OCI-LY7 (cell line): Measurements from ENCODE around the gene MTUS2.

Source experiments
- EZH2phosphoT487 ChIP-seq: fragments of 200-600 bp; sonication (generic); IDR thresholded peaks from 2 replicates; pipeline ENCODE4 v1.6.1; 2018; ENCODE audit warnings: low read depth, borderline replicate concordance, mild to moderate bottlenecking, mixed run types, antibody characterized with exemption, low read length, moderate library complexity, mixed read lengths
- TF ChIP-seq, protein P1 (sequence below): fragments of 200-600 bp; sonication (generic); conservative IDR thresholded peaks from 2 replicates; pipeline ENCODE4 v1.5.1; 2014; ENCODE audit warnings: mild to moderate bottlenecking, antibody characterized with exemption, low read length, moderate library complexity, mixed read lengths

DNA sequence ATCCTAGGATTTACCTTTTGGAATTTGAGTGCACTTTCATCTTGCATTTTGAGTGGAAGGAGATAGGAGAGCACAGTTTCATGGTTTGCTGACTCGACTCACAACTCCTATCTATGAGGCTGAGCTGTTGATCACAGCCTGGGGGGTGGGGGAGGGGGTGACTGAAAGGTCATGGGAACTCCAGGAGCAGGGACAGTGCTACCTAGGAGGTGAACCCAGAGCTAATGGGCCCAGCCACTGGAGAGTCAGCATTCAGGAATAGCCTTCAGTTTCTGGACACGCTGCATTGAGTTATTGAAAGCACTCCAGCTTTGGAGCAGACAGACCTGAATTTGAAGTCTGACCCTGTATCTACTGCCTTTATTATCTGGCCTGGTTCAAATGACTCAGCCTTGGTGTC is 435.4 kb downstream of the MTUS2 start:
- TF ChIP-seq, protein P1, sequence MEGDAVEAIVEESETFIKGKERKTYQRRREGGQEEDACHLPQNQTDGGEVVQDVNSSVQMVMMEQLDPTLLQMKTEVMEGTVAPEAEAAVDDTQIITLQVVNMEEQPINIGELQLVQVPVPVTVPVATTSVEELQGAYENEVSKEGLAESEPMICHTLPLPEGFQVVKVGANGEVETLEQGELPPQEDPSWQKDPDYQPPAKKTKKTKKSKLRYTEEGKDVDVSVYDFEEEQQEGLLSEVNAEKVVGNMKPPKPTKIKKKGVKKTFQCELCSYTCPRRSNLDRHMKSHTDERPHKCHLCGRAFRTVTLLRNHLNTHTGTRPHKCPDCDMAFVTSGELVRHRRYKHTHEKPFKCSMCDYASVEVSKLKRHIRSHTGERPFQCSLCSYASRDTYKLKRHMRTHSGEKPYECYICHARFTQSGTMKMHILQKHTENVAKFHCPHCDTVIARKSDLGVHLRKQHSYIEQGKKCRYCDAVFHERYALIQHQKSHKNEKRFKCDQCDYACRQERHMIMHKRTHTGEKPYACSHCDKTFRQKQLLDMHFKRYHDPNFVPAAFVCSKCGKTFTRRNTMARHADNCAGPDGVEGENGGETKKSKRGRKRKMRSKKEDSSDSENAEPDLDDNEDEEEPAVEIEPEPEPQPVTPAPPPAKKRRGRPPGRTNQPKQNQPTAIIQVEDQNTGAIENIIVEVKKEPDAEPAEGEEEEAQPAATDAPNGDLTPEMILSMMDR: no peak
- TF ChIP-seq EZH2phosphoT487: no peak
